ENCODE results near the gene LPCAT1.
"Not testable (repeated sequence)": the region's sequence is repeated elsewhere in the genome, so short reads cannot be mapped to it uniquely, and the experiment has no call there.

The LPCAT1 gene

DNA sequence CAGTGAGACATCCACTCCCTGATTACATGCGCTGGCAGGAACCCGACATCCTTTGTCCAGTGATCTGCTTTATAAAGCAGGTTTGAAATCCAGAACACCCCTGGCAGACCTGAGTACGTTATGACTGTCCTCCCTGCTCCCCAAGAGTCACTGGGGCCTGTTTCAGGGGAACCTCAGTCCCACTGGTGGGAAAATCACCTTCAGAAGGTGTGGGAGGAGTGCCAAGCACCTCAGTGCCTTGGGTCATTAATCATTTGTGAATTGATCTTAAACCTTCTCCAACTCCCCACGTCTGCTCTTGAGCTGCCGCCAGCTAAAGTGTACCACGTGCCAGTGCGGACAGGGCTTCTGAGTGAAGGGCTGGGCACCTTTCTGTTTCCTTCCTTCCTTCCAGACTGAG lies 94.7 kb downstream of the LPCAT1 start:
- CTCF ChIA-PET, result no interaction called here

DNA sequence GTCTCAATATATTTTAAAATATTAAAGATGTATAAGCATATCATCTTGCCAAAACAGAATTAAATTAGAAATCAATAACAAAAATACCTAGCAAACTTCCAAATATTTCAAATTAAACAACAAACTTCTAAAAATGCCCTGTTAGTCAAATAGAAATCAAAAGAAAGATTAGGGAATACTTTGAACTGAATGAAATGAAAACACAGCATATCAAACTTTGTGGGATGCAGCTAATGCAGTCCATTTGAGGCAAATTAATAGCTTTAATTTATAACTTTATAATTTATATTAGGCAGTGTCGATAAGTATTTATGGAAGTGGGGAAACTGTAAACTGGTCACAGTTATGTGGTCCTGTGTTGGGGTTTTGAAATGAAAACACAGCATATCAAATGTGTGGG lies 95.7 kb downstream of the LPCAT1 start:
- H3K27ac ChIP-seq, result no peak overlapping the region
- ChIA-PET CTCF (no interaction called here), POLR2A (ENCODE audit: low non-redundant PET) (no interaction called here)
- TF ChIP-seq, protein P1, sequence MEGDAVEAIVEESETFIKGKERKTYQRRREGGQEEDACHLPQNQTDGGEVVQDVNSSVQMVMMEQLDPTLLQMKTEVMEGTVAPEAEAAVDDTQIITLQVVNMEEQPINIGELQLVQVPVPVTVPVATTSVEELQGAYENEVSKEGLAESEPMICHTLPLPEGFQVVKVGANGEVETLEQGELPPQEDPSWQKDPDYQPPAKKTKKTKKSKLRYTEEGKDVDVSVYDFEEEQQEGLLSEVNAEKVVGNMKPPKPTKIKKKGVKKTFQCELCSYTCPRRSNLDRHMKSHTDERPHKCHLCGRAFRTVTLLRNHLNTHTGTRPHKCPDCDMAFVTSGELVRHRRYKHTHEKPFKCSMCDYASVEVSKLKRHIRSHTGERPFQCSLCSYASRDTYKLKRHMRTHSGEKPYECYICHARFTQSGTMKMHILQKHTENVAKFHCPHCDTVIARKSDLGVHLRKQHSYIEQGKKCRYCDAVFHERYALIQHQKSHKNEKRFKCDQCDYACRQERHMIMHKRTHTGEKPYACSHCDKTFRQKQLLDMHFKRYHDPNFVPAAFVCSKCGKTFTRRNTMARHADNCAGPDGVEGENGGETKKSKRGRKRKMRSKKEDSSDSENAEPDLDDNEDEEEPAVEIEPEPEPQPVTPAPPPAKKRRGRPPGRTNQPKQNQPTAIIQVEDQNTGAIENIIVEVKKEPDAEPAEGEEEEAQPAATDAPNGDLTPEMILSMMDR (conservative IDR thresholded peaks at IDR 0.05; ENCODE audit: low read depth), result no peak
- no peak for DNase-seq (ENCODE audit: low spot score)

More for the DNA sequence above, 94.7 kb downstream of the LPCAT1 start:
- DNase-seq (ENCODE audit: low spot score), result no peak
- POLR2A ChIA-PET (ENCODE audit: low non-redundant PET), result no interaction called here
- TF ChIP-seq, protein P1 (conservative IDR thresholded peaks at IDR 0.05; ENCODE audit: low read depth), result no peak
- H3K27ac ChIP-seq, result no peak overlapping the region

DNA sequence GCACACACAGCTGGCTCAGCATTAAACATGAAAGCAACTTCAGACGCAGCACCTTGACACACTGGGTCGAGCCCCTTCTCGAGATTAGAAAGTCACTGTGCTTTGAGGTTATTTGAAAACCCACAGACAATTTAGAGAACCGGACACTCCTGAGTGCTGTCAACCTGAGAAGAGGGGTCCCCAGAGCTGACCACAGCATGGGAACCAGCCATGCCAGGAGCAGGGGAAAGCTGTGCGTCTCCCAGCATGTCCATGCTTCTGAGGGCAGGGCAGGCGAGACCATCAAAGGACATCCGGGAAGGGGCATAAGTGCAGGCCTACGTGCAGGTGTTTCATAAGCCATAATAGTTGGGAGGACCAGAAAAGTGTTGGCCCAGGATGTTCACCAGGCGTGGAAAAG lies 99.0 kb downstream of the LPCAT1 start:
- no peak overlapping the region for H3K27ac ChIP-seq
- ChIA-PET CTCF (interaction anchor here (0.6 kb wide), 1 partner anchor 16 kb away, joined by 3 read pairs; no protein-coding TSS in a partner anchor), POLR2A (ENCODE audit: low non-redundant PET) (no interaction called here)
- no peak for DNase-seq (ENCODE audit: low spot score)
- TF ChIP-seq, protein P1 (conservative IDR thresholded peaks at IDR 0.05; ENCODE audit: low read depth), result no peak

DNA sequence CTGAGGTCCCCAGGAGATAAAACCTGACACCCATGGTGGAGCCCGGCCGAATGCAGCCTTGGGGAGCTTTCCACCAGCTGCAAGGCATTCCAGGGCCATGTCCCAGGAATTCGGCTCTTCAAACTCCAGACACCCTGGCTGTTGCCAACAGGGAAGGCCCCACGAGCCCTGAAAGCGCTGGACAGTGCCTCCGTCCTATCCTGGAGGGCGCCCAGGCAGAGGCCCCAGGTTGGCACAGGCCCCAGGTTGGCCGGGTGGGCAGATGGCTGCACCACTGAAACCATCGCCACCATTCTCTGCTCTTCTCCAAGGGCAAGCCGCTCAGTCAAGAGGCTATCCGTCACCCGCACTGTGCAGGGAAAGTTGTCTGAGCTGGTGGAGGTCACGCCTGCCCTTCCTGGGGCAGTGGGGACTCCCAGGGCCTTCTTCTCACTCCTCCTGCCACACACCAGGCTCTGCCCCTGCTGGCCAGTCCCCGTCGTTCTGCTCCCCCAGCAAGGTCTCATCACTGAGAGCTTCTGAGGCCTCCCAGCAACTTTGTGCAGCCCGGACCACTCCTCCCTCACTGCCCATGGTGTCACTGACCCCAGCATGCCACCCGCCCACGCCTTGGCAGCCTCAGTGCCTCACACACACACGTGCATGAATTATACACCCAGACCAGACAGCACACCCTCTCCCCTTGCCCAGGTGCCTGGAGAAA lies 99.7 kb downstream of the LPCAT1 start:
- ChIA-PET POLR2A (ENCODE audit: low non-redundant PET) (no interaction called here), CTCF (interaction anchor here (0.6 kb wide), 1 partner anchor 263 kb away, joined by 3 read pairs; no protein-coding TSS in a partner anchor)
- DNase-seq (ENCODE audit: low spot score), result no peak
- no peak overlapping the region for H3K27ac ChIP-seq
- TF ChIP-seq, protein P1 (conservative IDR thresholded peaks at IDR 0.05; ENCODE audit: low read depth), result no peak

DNA sequence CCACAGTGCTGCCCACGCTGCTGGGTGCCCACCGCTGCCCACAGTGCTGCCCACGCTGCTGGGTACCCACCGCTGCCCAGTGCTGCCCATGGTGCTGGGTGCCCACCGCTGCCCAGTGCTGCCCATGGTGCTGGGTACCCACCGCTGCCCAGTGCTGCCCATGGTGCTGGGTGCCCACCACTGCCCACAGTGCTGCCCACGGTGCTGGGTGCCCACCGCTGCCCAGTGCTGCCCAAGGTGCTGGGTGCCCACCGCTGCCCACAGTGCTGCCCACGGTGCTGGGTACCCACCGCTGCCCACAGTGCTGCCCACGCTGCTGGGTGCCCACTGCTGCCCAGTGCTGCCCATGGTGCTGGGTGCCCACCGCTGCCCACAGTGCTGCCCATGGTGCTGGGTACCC lies 101.2 kb downstream of the LPCAT1 start:
- DNase-seq (ENCODE audit: low spot score); POLR2A ChIA-PET (ENCODE audit: low non-redundant PET): not testable (repeated sequence)

DNA sequence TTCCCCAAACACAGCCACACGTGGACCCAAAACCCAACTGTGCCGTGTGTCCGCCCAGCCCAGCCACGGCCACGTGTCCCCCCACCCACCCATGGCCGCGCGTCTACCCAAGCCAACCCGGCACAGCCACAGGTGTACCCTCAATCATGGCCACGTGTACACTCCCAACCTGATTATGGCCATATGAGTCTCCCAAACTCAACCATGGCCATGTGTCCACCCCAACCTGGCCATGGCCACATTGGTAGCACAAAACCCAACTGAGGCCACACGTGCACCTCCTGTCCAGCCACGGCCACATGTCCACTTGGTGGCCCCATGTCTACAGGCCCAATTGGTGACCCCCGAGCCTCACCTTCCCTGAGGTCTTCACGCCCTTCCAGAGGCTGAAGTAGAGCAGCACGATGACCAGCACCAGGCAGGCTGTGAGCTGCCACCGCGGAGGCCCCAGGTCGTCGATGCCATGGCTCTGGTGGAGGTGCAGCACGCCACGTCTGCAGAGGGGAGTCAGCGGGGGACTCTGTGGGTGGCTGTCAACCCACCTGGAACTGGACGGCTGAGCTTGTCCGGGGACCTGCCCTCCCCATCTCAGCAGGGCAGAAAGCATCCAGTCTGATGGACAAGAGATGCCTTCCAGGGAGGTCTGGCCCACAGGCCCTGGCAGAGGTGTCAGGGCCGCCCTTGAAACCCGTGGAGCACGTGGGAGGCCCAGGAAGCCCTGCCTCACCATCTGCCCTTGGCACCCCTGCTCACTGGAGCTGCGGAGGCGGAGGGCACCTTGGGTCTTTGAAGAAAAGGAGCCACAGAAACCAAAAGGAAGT lies 102.0 kb downstream of the LPCAT1 start:
- H3K27ac ChIP-seq, result no peak overlapping the region
- ChIA-PET CTCF (no interaction called here), POLR2A (ENCODE audit: low non-redundant PET) (no interaction called here)
- TF ChIP-seq, protein P1 (conservative IDR thresholded peaks at IDR 0.05; ENCODE audit: low read depth), result no peak
- no peak for DNase-seq (ENCODE audit: low spot score)

More for the DNA sequence above, 101.2 kb downstream of the LPCAT1 start:
- CTCF ChIA-PET, H3K27ac ChIP-seq: not testable (repeated sequence)

Data from RWPE1 (cell line).